Hematopoietic multipotent progenitor cell treated with erythropoietin and hydrocortisone succinate and interleukin-3 and kit ligand, for 6 days (in vitro differentiated cells): ENCODE data around the gene SLC35B1.
A peak's percentile ranks its signal among the peaks of the same experiment; 100 is the strongest.
"Not testable (repeated sequence)": the region's sequence is repeated elsewhere in the genome, so short reads cannot be mapped to it uniquely, and the experiment has no call there.

ENCODE experiments used
- DNase-seq: peaks from one replicate; pipeline ENCODE4 v3.0.0-alpha.2; 2015

SLC35B1 gene

DNA sequence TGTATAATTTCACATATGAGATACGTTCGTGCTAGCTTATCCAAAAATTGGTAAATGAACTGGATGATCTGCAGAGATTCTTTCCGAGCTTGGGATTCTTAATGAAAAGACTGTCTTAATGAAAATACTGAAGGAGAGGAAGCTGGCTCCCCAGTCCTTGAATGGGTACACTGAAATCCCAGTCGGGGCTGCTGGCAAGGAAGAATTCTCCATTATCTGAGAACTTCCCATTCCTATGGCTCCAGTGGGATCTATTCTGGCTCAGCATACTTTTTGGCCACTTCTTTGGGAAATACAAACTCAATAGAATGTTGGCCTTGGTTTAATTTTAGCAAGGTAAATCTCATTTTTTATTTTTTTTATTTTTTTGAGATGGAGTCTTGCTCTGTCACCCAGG, 23.7 kb upstream of the SLC35B1 start:
- no peak for DNase-seq

- no peak for DNase-seq
These were observed 23.1 kb upstream of the SLC35B1 start for GRCh38 chr17:49730785-49731434.

GRCh38 chr17:49730078-49730784, 22.5 kb upstream of the SLC35B1 start:
- no peak for DNase-seq

- DNase-seq = no peak
These were observed 21.3 kb upstream of the SLC35B1 start for GRCh38 chr17:49729069-49729468.

DNA sequence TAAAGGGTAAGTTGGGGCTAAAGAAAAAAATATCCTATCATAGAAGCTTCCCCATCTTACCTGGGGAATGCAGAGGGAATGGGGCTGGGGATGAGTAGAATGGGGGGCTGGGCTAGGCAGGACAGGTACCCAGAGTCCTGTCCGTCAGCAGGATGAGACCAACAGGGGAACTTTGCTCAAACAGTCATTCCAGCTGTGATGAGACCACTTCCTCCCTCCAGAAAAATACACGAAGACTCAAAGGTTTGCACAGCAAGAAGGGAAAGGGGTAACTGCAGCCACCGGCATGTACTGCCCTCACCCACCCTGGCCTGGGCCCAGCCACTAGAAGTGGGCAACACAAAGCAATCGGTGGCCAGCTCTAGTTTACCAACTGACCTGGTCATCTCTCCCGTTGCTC, 20.7 kb upstream of the SLC35B1 start:
- no peak for DNase-seq

- no peak for DNase-seq
These were observed 19.6 kb upstream of the SLC35B1 start for GRCh38 chr17:49727380-49727779.

DNA sequence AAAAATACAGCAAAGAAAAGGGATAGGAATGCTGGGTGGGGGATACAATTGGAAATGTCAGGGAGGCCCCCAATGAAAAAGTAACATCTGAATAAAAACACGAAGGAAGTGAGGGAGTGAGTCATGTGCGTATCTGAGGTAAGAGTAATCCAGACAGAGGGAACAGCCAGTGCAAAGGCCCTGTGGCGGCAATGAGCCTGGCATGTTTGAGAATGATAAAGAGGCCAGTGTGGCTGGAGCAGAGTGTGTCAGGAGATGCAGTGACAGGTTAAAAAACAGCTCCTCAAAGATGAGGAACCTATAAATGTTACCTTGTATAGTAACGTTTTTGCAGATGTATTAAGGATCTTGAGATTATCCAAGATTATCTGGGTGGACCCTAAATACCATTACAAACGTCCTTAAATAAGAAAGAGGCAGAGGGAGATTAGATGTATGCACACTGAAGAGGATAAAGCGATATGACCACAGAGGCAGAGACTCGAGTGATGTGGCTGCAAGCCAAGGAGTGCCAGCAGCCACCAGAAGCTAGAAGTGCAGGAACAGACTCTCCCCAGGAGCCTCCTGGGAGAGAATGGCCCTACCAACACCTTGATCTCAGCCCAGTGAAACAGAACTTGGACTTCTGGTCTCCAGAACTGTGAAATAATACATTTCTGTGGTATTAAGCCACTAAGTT, 17.8 kb upstream of the SLC35B1 start:
- DNase-seq = peak; percentile 74

DNA sequence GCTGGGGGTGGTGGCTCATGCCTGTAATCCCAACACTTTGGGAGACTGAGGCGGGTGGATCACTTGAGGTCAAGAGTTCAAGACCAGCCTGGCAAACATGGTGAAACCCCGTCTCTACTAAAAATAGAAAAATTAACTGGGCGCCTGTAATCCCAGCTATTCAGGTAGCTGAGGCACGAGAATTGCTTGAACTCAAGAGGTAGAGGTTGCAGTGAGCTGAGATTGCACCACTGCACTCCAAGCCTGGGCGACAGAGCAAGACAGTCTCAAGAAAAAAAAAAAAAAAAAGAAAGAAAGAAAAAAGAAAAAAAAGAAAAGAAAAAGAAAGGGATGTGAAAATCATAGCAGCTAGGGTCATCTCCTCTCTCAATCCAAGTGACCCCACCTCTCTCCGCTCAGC, 16.8 kb upstream of the SLC35B1 start:
- DNase-seq = not testable (repeated sequence)

- no peak for DNase-seq
These were observed 15.7 kb upstream of the SLC35B1 start for GRCh38 chr17:49723423-49723822.

- no peak for DNase-seq
These were observed 14.3 kb upstream of the SLC35B1 start for GRCh38 chr17:49722066-49722465.

GRCh38 chr17:49717371-49717861, 9.7 kb upstream of the SLC35B1 start:
- DNase-seq = no peak

GRCh38 chr17:49716668-49717364, 9.1 kb upstream of the SLC35B1 start:
- no peak for DNase-seq

- DNase-seq = no peak
These were observed 8.0 kb upstream of the SLC35B1 start for GRCh38 chr17:49715717-49716279.

- no peak for DNase-seq
These were observed 7.5 kb upstream of the SLC35B1 start for GRCh38 chr17:49715216-49715615.

GRCh38 chr17:49708515-49709183, 885 bp upstream of the SLC35B1 start:
- DNase-seq = peak; percentile 83

DNA sequence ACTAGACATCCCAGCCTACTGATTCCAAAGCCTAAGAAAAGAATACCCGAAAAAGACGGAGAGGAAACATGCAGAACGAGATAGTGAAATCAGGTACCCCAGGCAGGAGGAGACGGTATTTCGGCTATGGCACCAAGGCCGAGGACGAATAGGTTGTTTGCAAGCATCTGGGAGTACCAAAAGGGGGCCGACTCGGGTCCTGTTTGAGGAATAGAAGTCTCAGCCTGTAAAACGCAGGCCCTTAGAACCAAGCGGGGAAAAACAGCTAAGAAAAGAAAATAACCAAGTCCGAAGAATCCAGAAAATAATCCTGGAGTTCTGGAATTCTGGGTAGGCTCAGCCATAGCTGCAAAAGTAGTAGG, 537 bp downstream of the SLC35B1 start:
- DNase-seq = peak; percentile 58

- no peak for DNase-seq
These were observed 2.5 kb downstream of the SLC35B1 start for GRCh38 chr17:49705254-49705653.

- peak; percentile 77 for DNase-seq
These were observed 4.0 kb downstream of the SLC35B1 start for GRCh38 chr17:49703557-49704277.

GRCh38 chr17:49700960-49701359, 6.8 kb downstream of the SLC35B1 start:
- DNase-seq = no peak

DNA sequence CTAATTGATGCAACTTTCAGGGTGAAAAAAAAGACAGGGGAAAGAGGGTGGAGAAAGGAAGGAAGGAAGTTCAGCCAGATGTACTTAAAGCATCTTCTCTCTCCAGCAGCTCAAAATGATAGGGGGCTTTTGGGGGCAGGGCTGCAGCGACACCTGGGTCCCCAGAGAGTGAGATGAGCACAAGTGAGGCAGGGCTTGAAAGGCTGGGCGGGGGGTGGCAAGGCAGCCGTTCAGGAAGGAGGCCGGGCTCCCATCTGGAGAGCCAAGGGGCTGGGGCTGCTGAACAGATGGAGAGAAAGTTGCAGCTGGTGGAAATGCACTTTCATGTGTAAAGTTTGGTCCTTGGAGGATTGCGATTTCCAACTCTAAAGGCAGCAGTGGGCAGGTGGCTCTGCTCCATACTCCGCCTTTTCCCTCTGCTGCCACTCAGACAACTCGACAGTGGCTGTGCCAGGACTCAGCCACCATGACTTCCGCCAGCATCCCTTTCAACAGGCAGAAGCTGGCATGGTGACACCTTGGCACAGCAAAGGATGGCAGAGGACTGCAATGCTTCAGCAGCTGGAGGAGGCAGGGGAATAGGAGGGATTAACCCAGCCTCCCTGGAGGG, 7.7 kb downstream of the SLC35B1 start:
- no peak for DNase-seq

DNA sequence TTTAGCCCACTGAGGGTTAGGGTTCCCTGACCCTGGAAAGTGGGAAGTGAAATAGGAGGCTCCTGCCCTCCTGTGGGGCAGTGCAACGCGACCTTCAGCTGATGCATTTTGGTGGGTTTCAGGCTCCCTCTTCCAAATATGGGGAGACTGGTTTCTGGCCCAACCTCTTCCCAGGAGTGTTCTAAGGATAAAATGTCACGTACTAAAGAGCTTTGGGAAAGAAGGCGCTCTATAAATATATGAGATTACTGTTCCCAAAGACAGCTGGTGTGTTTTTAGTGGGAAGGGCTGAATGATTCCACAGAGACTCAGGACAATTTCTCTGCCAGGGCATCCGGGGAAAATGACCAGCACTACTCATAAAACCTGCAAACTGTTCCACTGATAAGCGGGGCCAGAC, 9.8 kb downstream of the SLC35B1 start:
- DNase-seq = no peak
